Measurements from ENCODE around the gene ATG7.

ATG7 gene

DNA sequence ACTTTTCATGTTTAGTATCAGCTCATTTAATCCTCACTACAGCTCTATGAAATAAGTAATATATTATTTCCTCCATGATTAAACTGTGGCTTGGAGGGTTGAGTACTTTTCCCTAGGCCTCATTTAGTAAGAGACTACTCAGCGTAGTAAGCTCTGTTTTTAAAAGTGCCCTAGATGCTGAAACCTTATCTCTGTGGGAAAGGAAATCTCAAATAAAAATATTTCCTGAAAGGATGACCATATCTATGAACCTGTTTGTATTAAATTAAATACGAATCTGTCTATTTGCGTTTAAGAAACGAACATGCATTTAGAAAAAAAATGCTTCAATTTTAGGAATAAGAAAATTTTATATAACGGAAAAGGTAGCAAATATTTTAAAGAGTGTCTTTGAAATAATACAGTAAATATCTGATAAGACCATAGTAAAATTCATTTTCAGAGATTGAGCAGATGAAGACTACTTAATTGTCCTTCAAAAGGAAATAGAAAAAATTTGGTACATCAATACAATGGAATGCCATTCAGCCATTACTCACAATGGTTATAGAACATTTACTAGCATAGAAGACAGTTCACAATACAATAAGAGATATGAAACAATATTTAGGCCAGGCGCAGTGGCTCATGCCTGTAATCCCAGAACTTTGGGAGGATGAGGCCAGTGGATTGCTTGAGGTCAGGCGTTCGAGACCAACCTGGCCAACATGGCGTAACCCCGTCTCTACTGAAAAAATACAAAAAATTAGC, 56.2 kb downstream of the ATG7 start:
- Histone ChIP-seq H2AFZ (ENCODE audit: low read depth, low read length, severe bottlenecking) (no peak overlapping the region), H4K20me1 (ENCODE audit: low read depth, low read length) (no peaks in the 10 kb centered on the region), H3K79me2 (ENCODE audit: insufficient read depth, low read length) (no peaks in the 10 kb centered on the region), H3K27me3 (ENCODE audit: low read length) (no peaks in the 10 kb centered on the region), H3K9me2 (replicated peaks; ENCODE audit: insufficient read depth, low read length) (no peaks in the 10 kb centered on the region), H3K4me3 (ENCODE audit: insufficient read depth, low read length, poor library complexity, severe bottlenecking) (no peak overlapping the region), H3K9ac (ENCODE audit: low read length) (no peak overlapping the region), H3K36me3 (ENCODE audit: low read length) (no peaks in the 10 kb centered on the region; the same call in 1 of the 2 replicates), H3K4me2 (ENCODE audit: low read depth, low read length, poor library complexity, severe bottlenecking) (no peak overlapping the region), H3K27ac (ENCODE audit: low read depth, low read length) (no peak overlapping the region), H3F3A (ENCODE audit: insufficient read depth) (no peaks in the 10 kb centered on the region), H3K9me3 (ENCODE audit: insufficient read depth, low read length) (no peaks in the 10 kb centered on the region)
- TF ChIP-seq EZH2phosphoT487 (conservative IDR thresholded peaks at IDR 0.05; ENCODE audit: low read length) = no peak
- TF ChIP-seq, protein P1, sequence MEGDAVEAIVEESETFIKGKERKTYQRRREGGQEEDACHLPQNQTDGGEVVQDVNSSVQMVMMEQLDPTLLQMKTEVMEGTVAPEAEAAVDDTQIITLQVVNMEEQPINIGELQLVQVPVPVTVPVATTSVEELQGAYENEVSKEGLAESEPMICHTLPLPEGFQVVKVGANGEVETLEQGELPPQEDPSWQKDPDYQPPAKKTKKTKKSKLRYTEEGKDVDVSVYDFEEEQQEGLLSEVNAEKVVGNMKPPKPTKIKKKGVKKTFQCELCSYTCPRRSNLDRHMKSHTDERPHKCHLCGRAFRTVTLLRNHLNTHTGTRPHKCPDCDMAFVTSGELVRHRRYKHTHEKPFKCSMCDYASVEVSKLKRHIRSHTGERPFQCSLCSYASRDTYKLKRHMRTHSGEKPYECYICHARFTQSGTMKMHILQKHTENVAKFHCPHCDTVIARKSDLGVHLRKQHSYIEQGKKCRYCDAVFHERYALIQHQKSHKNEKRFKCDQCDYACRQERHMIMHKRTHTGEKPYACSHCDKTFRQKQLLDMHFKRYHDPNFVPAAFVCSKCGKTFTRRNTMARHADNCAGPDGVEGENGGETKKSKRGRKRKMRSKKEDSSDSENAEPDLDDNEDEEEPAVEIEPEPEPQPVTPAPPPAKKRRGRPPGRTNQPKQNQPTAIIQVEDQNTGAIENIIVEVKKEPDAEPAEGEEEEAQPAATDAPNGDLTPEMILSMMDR (IDR thresholded peaks at IDR 0.05; ENCODE audit: insufficient read depth, low read length, poor library complexity, severe bottlenecking) = no peak

DNA sequence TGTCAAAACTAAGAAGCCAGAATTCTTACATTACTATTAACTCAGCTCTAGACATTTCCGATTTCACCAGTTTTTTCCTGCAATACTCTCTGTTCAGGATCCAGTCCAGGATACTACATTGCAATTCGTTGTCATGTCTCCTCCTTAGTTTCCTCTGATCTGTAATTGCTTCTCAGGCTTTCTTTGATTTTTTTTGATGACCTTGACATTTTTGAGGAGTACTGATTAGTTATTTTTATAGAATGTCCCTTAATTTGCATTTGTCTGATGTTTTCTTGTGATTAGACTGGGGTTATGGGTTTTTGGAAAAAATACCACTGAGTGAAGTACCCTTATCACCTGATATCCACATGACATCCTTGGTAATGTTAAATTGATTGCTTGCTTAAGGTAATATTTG, 57.6 kb downstream of the ATG7 start:
- Histone ChIP-seq H3K36me3 (ENCODE audit: low read length) (no peaks in the 10 kb centered on the region; the same call in 1 of the 2 replicates), H3K79me2 (ENCODE audit: insufficient read depth, low read length) (no peaks in the 10 kb centered on the region)

DNA sequence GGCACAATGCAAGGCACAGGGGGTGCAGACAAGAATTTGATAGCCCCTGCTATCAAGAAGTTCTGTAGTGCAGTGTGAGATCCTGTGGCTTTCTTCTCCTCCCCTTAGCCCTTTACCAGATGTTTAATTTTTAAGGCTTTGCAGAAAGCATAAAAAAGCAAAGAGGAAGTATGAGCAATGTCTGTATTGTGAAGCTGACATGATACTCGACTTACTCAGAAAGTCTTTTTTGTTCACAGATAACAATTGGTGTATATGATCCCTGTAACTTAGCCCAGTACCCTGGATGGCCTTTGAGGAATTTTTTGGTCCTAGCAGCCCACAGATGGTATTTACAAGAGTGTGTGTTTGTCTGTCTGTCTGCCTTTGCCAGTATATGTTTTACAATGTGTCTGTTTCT, 58.9 kb downstream of the ATG7 start:
- H4K20me1 ChIP-seq (ENCODE audit: low read depth, low read length) = no peaks in the 10 kb centered on the region
- H3K9me3 ChIP-seq (ENCODE audit: insufficient read depth, low read length) = no peaks in the 10 kb centered on the region
- no peak overlapping the region for H3K27ac ChIP-seq (ENCODE audit: low read depth, low read length)
- TF ChIP-seq, protein P1 (IDR thresholded peaks at IDR 0.05; ENCODE audit: insufficient read depth, low read length, poor library complexity, severe bottlenecking) = no peak
- TF ChIP-seq EZH2phosphoT487 (conservative IDR thresholded peaks at IDR 0.05; ENCODE audit: low read length) = no peak
- no peaks in the 10 kb centered on the region for H3K27me3 ChIP-seq (ENCODE audit: low read length)
- H3K79me2 ChIP-seq (ENCODE audit: insufficient read depth, low read length) = no peaks in the 10 kb centered on the region
- H3K9ac ChIP-seq (ENCODE audit: low read length) = no peak overlapping the region
- H3K4me2 ChIP-seq (ENCODE audit: low read depth, low read length, poor library complexity, severe bottlenecking) = no peak overlapping the region
- H3K4me3 ChIP-seq (ENCODE audit: insufficient read depth, low read length, poor library complexity, severe bottlenecking) = no peak overlapping the region
- no peaks in the 10 kb centered on the region for H3F3A ChIP-seq (ENCODE audit: insufficient read depth)
- H3K9me2 ChIP-seq (replicated peaks; ENCODE audit: insufficient read depth, low read length) = no peaks in the 10 kb centered on the region
- no peak overlapping the region for H2AFZ ChIP-seq (ENCODE audit: low read depth, low read length, severe bottlenecking)
- no peaks in the 10 kb centered on the region; the same call in 1 of the 2 replicates for H3K36me3 ChIP-seq (ENCODE audit: low read length)

More for the DNA sequence above, 57.6 kb downstream of the ATG7 start:
- no peaks in the 10 kb centered on the region for H4K20me1 ChIP-seq (ENCODE audit: low read depth, low read length)
- TF ChIP-seq, protein P1 (IDR thresholded peaks at IDR 0.05; ENCODE audit: insufficient read depth, low read length, poor library complexity, severe bottlenecking) = no peak
- no peak for TF ChIP-seq EZH2phosphoT487 (conservative IDR thresholded peaks at IDR 0.05; ENCODE audit: low read length)
- H2AFZ ChIP-seq (ENCODE audit: low read depth, low read length, severe bottlenecking) = no peak overlapping the region
- no peak overlapping the region for H3K27ac ChIP-seq (ENCODE audit: low read depth, low read length)
- no peaks in the 10 kb centered on the region for H3K27me3 ChIP-seq (ENCODE audit: low read length)
- no peaks in the 10 kb centered on the region for H3K9me3 ChIP-seq (ENCODE audit: insufficient read depth, low read length)
- no peaks in the 10 kb centered on the region for H3K9me2 ChIP-seq (replicated peaks; ENCODE audit: insufficient read depth, low read length)
- no peaks in the 10 kb centered on the region for H3F3A ChIP-seq (ENCODE audit: insufficient read depth)
- H3K4me2 ChIP-seq (ENCODE audit: low read depth, low read length, poor library complexity, severe bottlenecking) = no peak overlapping the region
- H3K4me3 ChIP-seq (ENCODE audit: insufficient read depth, low read length, poor library complexity, severe bottlenecking) = no peak overlapping the region
- H3K9ac ChIP-seq (ENCODE audit: low read length) = no peak overlapping the region

Data from SU-DHL-6 (cell line).